HEK293 (cell line): Measurements from ENCODE around the gene CACNA2D3.

Source experiments
- CTCF ChIA-PET: fragments of 350-600 bp; formaldehyde crosslinking; extraction: SDS; loops from one replicate; lab custom pipeline; 2021; ENCODE audit warnings: antibody characterized with exemption; lab: Yijun Ruan, JAX
- POLR2A ChIA-PET: fragments of 300-600 bp; formaldehyde crosslinking; extraction: SDS; loops from one replicate; lab custom pipeline; 2020; ENCODE audit warnings: antibody characterized with exemption, inconsistent platforms; lab: Yijun Ruan, JAX
- H3K27ac ChIP-seq: fragments of 200-500 bp; sonication (Bioruptor generic); 2 replicates; pipeline ENCODE4 v1.5.1; 2014; ENCODE audit warnings: low read depth, low read length, control low read depth, inconsistent platforms; ENCODE audit errors: extremely low read depth
- H3K36me3 ChIP-seq, 2 experiments: fragments of 200-500 bp in 1 of 2; sonication (Bioruptor generic) in 1 of 2; 1 replicate in 1 of 2; 2 replicates in 1 of 2; pipeline ENCODE4 v1.5.1; 2014 to 2017; ENCODE audit warnings: inconsistent platforms in 2 of 2, low read length in 2 of 2; ENCODE audit not compliant: control insufficient read depth in 2 of 2, insufficient read depth in 1 of 2
- H3K4me1 ChIP-seq: fragments of 200-500 bp; sonication (Bioruptor generic); 2 replicates; pipeline ENCODE4 v1.5.1; 2014; ENCODE audit warnings: mild to moderate bottlenecking, low read length, inconsistent platforms; ENCODE audit not compliant: control insufficient read depth, insufficient read depth
- H3K4me3 ChIP-seq: 2 replicates; pipeline ENCODE4 v1.5.1; 2011; ENCODE audit warnings: low read depth, mild to moderate bottlenecking, control low read depth, low read length, moderate library complexity
- H3K9me3 ChIP-seq: fragments of 200-500 bp; sonication (Bioruptor generic); 2 replicates; pipeline ENCODE4 v1.5.1; 2014; ENCODE audit warnings: low read depth, low read length, inconsistent platforms; ENCODE audit not compliant: control insufficient read depth, insufficient read depth
- HIC1 ChIP-seq: fragments of 450-650 bp; formaldehyde crosslinking; IDR thresholded peaks from 2 replicates; pipeline ENCODE4 v1.5.1; 2016; ENCODE audit warnings: missing biosample characterization, missing genetic modification characterization
- HOXC10 ChIP-seq: sonication (generic); formaldehyde crosslinking; IDR thresholded peaks from 2 replicates; pipeline ENCODE4 v1.8.1; 2023; ENCODE audit warnings: mild to moderate bottlenecking, missing genetic modification reagents
- MZF1 ChIP-seq: fragments of 450-650 bp; formaldehyde crosslinking; IDR thresholded peaks from 2 replicates; pipeline ENCODE4 v1.5.1; 2017; ENCODE audit warnings: missing biosample characterization, missing genetic modification characterization, borderline replicate concordance
- PRDM6 ChIP-seq: fragments of 450-650 bp; formaldehyde crosslinking; IDR thresholded peaks from 2 replicates; pipeline ENCODE4 v1.5.1; 2017; ENCODE audit warnings: missing biosample characterization, missing genetic modification characterization
- SCRT2 ChIP-seq: fragments of 450-650 bp; formaldehyde crosslinking; IDR thresholded peaks from 2 replicates; pipeline ENCODE4 v1.5.1; 2016; ENCODE audit warnings: missing biosample characterization, missing genetic modification characterization
- TRIM28 ChIP-seq: IDR thresholded peaks from 2 replicates; pipeline ENCODE4 v1.6.1; 2011; ENCODE audit warnings: low read length, control low read depth, borderline replicate concordance
- WT1 ChIP-seq: fragments of 450-650 bp; formaldehyde crosslinking; IDR thresholded peaks from 2 replicates; pipeline ENCODE4 v1.5.1; 2016; ENCODE audit warnings: missing biosample characterization, missing genetic modification characterization
- YY2 ChIP-seq: fragments of 450-650 bp; formaldehyde crosslinking; IDR thresholded peaks from 2 replicates; pipeline ENCODE4 v1.5.1; 2016; ENCODE audit warnings: missing biosample characterization, missing genetic modification characterization
- ZBTB17 ChIP-seq: fragments of 450-650 bp; formaldehyde crosslinking; IDR thresholded peaks from 2 replicates; pipeline ENCODE4 v1.5.1; 2016; ENCODE audit warnings: missing biosample characterization, missing genetic modification characterization
- ZBTB20 ChIP-seq: fragments of 450-650 bp; formaldehyde crosslinking; IDR thresholded peaks from 2 replicates; pipeline ENCODE4 v1.5.1; 2016; ENCODE audit warnings: missing biosample characterization, missing genetic modification characterization
- ZBTB44 ChIP-seq: fragments of 450-650 bp; IDR thresholded peaks from 2 replicates; pipeline ENCODE4 v1.5.1; 2018; ENCODE audit warnings: missing biosample characterization, mild to moderate bottlenecking, missing genetic modification characterization
- ZBTB8A ChIP-seq: fragments of 450-650 bp; formaldehyde crosslinking; IDR thresholded peaks from 2 replicates; pipeline ENCODE4 v1.5.1; 2016; ENCODE audit warnings: missing biosample characterization, missing genetic modification characterization
- ZNF214 ChIP-seq: fragments of 450-650 bp; formaldehyde crosslinking; IDR thresholded peaks from 2 replicates; pipeline ENCODE4 v1.5.1; 2017; ENCODE audit warnings: missing biosample characterization, mild to moderate bottlenecking, missing genetic modification characterization, borderline replicate concordance
- ZNF302 ChIP-seq: fragments of 450-650 bp; formaldehyde crosslinking; IDR thresholded peaks from 2 replicates; pipeline ENCODE4 v1.5.1; 2016; ENCODE audit warnings: missing biosample characterization, missing genetic modification characterization, low read depth
- ZNF354C ChIP-seq: fragments of 450-650 bp; formaldehyde crosslinking; IDR thresholded peaks from 2 replicates; pipeline ENCODE4 v1.5.1; 2016; ENCODE audit warnings: missing biosample characterization, missing genetic modification characterization, low read depth, borderline replicate concordance
- ZNF529 ChIP-seq: fragments of 450-650 bp; formaldehyde crosslinking; IDR thresholded peaks from 2 replicates; pipeline ENCODE4 v1.5.1; 2017; ENCODE audit warnings: missing genetic modification characterization, missing biosample characterization; ENCODE audit not compliant: insufficient replicate concordance
- ZNF544 ChIP-seq: fragments of 450-650 bp; formaldehyde crosslinking; IDR thresholded peaks from 2 replicates; pipeline ENCODE4 v1.5.0; 2017; ENCODE audit warnings: missing biosample characterization, missing genetic modification characterization
- ZNF610 ChIP-seq: fragments of 450-650 bp; formaldehyde crosslinking; IDR thresholded peaks from 2 replicates; pipeline ENCODE4 v1.5.1; 2016; ENCODE audit warnings: missing biosample characterization, missing genetic modification characterization, borderline replicate concordance
- ZNF624 ChIP-seq: fragments of 450-650 bp; formaldehyde crosslinking; IDR thresholded peaks from 2 replicates; pipeline ENCODE4 v1.5.1; 2017; ENCODE audit warnings: missing biosample characterization, missing genetic modification characterization
- ZNF830 ChIP-seq: fragments of 450-650 bp; IDR thresholded peaks from 2 replicates; pipeline ENCODE4 v1.5.0; 2018; ENCODE audit warnings: missing biosample characterization, missing genetic modification characterization, low read depth, mild to moderate bottlenecking, moderate library complexity
- ZNF843 ChIP-seq: fragments of 450-650 bp; formaldehyde crosslinking; IDR thresholded peaks from 2 replicates; pipeline ENCODE4 v1.5.1; 2016; ENCODE audit warnings: missing biosample characterization, missing genetic modification characterization
- ZSCAN23 ChIP-seq: fragments of 450-650 bp; formaldehyde crosslinking; IDR thresholded peaks from 2 replicates; pipeline ENCODE4 v1.5.1; 2016; ENCODE audit warnings: missing biosample characterization, missing genetic modification characterization
- ZXDB ChIP-seq: fragments of 450-650 bp; formaldehyde crosslinking; IDR thresholded peaks from 2 replicates; pipeline ENCODE4 v1.5.1; 2016; ENCODE audit warnings: missing biosample characterization, missing genetic modification characterization

The CACNA2D3 gene

GRCh38 chr3:54196360-54196991, 74.1 kb downstream of the CACNA2D3 start (continued):
- TF ChIP-seq ZNF354C (no peak), ZBTB17 (tag by site-specific recombination) (no peak), WT1 (no peak)

- CTCF ChIA-PET: no interaction called here
- POLR2A ChIA-PET: no interaction called here
Observed at GRCh38 chr3:54197509-54197908, 75.2 kb downstream of the CACNA2D3 start.

GRCh38 chr3:54198556-54198955, 76.2 kb downstream of the CACNA2D3 start:
- Histone ChIP-seq H3K27ac (no peak overlapping the region), H3K4me1 (no peaks in the 10 kb centered on the region), H3K36me3 (no peaks in the 10 kb centered on the region), H3K9me3 (no peaks in the 10 kb centered on the region), H3K4me3 (no peak overlapping the region)
- CTCF ChIA-PET: no interaction called here
- TF ChIP-seq YY2 (tag by site-specific recombination) (no peak), ZBTB8A (tag by site-specific recombination) (no peak)
- POLR2A ChIA-PET: no interaction called here

More at GRCh38 chr3:54197509-54197908, 75.2 kb downstream of the CACNA2D3 start:
- Histone ChIP-seq H3K36me3 (no peaks in the 10 kb centered on the region), H3K27ac (no peak overlapping the region), H3K4me3 (no peak overlapping the region), H3K9me3 (no peaks in the 10 kb centered on the region), H3K4me1 (no peaks in the 10 kb centered on the region)
- no peak for TF ChIP-seq TRIM28
- TF ChIP-seq ZSCAN23 (tag by site-specific recombination): no peak
- TF ChIP-seq HOXC10 (CRISPR knock-in tag): no peak
- no peak for TF ChIP-seq ZNF830 (tag by site-specific recombination)
- TF ChIP-seq ZBTB20 (tag by site-specific recombination): no peak
- TF ChIP-seq SCRT2: no peak
- TF ChIP-seq ZNF214 (tag by site-specific recombination): no peak
- TF ChIP-seq ZNF624 (tag by site-specific recombination): no peak
- TF ChIP-seq PRDM6 (tag by site-specific recombination): no peak
- TF ChIP-seq ZNF843 (tag by site-specific recombination): no peak
- no peak for TF ChIP-seq ZBTB8A (tag by site-specific recombination)
- no peak for TF ChIP-seq HIC1 (tag by site-specific recombination)

GRCh38 chr3:54202054-54202453, 79.7 kb downstream of the CACNA2D3 start:
- Histone ChIP-seq H3K9me3 (no peaks in the 10 kb centered on the region), H3K4me3 (no peak overlapping the region), H3K4me1 (no peaks in the 10 kb centered on the region), H3K27ac (no peak overlapping the region), H3K36me3 (no peaks in the 10 kb centered on the region)
- POLR2A ChIA-PET: no interaction called here
- CTCF ChIA-PET: no interaction called here
- TF ChIP-seq ZNF302 (tag by site-specific recombination) (no peak), ZNF214 (tag by site-specific recombination) (no peak), ZNF544 (tag by site-specific recombination) (no peak), ZXDB (no peak), ZBTB44 (tag by site-specific recombination) (no peak), ZNF610 (tag by site-specific recombination) (no peak), ZNF529 (tag by site-specific recombination) (no peak), MZF1 (tag by site-specific recombination) (no peak)
